IgD-negative memory B cell (primary cell): ENCODE data around the gene STAT3. TPM values are rescaled to one million over a fixed set of nuclear protein-coding genes. Genes with fewer than 3 reads are reported as not detected.
A peak's percentile ranks its signal among the peaks of the same experiment; 100 is the strongest.
"Not testable (repeated sequence)": the region's sequence is repeated elsewhere in the genome, so short reads cannot be mapped to it uniquely, and the experiment has no call there.

Source experiments
- H3K27ac Mint-ChIP-seq, 3 donors: one replicate each; pipeline ENCODE4 v1.8.0; 2020 to 2022; ENCODE audit warnings: mild to moderate bottlenecking in 3 of 3, mixed read lengths in 3 of 3, moderate library complexity in 1 of 3
- H3K27me3 Mint-ChIP-seq: one replicate; pipeline ENCODE4 v1.8.0; 2021; ENCODE audit warnings: mixed read lengths
- H3K36me3 Mint-ChIP-seq: one replicate; pipeline ENCODE4 v1.8.0; 2020; ENCODE audit warnings: mild to moderate bottlenecking, mixed read lengths
- H3K4me1 Mint-ChIP-seq, 3 donors: one replicate each; pipeline ENCODE4 v1.8.0; 2020 to 2022; ENCODE audit warnings: mixed read lengths in 3 of 3, mild to moderate bottlenecking in 1 of 3
- H3K4me3 Mint-ChIP-seq, 4 donors: one replicate each; pipeline ENCODE4 v1.8.0; 2020 to 2022; ENCODE audit warnings: mild to moderate bottlenecking in 4 of 4, mixed read lengths in 4 of 4, moderate library complexity in 3 of 4
- H3K9me3 Mint-ChIP-seq, 3 donors: one replicate each; pipeline ENCODE4 v1.8.0; 2020 to 2021; ENCODE audit warnings: mixed read lengths in 3 of 3, mild to moderate bottlenecking in 1 of 3
- polyA plus RNA-seq: library from polyadenylated mRNA; unstranded; fragments of 300-500 nt; fragmentation: Illumina TruSeq; gene quantifications from one replicate; pipeline ENCODE4 v1.2.3, GENCODE V29; 2021

STAT3 gene
- 106 TPM for polyA plus RNA-seq

DNA sequence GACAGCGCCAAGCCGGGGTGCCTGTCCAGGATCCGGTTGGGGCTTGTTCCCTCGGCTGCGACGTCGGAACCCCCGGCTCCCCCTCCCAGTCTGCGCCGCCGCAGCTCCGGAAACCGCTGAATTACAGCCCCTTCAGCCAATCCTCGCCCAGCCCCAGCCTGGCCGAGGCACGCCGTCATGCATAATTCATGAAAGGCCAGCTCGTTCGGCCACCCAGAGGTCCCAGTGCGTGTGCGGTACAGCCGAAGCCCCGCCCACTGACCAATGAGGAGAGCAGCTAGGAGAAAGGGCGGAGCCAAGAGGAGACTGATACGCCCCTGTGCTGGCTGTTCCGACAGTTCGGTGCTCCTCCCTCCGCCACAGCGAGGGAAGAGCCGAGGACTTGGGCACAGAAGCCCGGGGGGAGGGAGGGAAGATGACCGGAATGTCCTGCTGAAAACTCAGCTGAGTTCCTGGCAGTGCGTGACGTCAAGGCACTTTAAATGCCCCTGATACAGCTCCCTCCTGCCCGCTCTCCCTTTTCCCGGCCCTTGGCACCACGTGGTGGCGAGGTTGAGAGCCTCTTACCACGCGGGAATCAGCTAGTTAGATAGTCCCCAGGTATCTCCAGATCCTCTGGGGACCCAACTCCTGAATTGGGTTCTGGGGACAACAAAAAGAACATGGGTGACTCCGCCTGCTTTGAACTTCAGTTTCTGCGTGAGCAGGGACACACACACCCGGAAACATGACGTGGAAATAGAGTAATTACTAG lies at the start of gene STAT3:
TSS of gene STAT3 (minus strand) at position 62 of the 754 bp plus-strand sequence. CDS start 39,926 bp downstream, outside the sequence.
- H3K36me3 Mint-ChIP-seq = no peaks in the 10 kb centered on the region
- H3K4me1 Mint-ChIP-seq = peaks cover 29 to 42% (median 39%) of the 10 kb centered on the region in 3 donors

DNA sequence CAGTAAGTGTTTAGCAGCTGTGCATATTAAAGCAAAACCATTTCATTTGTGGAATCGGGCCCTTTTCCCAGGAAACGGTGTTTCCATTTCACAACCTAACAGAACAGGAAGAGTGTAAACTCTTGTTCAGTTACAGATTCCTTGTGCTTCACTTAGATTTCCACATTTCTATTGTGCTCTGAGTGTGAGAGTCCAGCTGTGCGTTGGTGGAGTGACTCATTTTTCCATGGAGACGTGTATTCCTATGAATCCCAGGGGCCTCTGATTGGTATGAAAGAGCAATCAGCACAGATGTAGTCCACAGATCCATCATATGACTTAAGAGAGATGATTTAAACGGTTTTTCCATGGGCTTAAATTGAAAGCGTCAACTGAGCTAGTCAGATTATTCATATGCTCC lies 48.1 kb upstream of the STAT3 start:
- peaks cover 2% of the 10 kb centered on the region for H3K27me3 Mint-ChIP-seq
- H3K9me3 Mint-ChIP-seq = no peaks in the 10 kb centered on the region
- no peak overlapping the region for H3K27ac Mint-ChIP-seq
- no peaks in the 10 kb centered on the region for H3K36me3 Mint-ChIP-seq
- peaks cover 0 to 6% (median 0%) of the 10 kb centered on the region in 3 donors for H3K4me1 Mint-ChIP-seq
- H3K4me3 Mint-ChIP-seq = no peak overlapping the region

More for the DNA sequence above, at the start of gene STAT3:
- H3K27ac Mint-ChIP-seq = peak within 1 kb of the TSS; percentile 98 to 100 (median 100)
- H3K9me3 Mint-ChIP-seq = no peaks in the 10 kb centered on the region
- no peaks in the 10 kb centered on the region for H3K27me3 Mint-ChIP-seq
- H3K4me3 Mint-ChIP-seq = peak within 1 kb of the TSS; percentile 90 to 98 (median 95)

DNA sequence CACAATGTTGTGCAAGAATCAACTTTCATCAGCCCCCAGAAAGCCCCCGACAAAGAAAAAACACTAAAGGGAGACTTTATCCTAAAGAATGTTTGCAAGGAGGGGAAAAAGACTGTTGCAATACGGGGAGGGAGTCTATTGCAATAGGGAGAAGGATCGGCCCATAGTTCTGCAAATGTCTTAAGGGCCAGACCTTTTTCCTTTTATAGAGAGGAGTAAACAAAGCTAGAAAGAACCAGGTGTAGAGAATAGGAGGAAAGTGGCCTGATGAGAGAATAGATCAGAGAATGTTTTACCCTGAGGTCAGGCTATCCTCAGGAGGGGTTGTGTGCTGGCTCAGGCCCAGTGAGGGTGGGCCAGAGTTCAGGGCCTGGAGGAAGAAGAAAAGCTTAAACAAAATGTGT lies 43.5 kb upstream of the STAT3 start:
- peak overlapping the region in 1 of 3 donors; percentile 0 for H3K27ac Mint-ChIP-seq
- H3K36me3 Mint-ChIP-seq = no peaks in the 10 kb centered on the region
- peaks cover 16% of the 10 kb centered on the region for H3K27me3 Mint-ChIP-seq

DNA sequence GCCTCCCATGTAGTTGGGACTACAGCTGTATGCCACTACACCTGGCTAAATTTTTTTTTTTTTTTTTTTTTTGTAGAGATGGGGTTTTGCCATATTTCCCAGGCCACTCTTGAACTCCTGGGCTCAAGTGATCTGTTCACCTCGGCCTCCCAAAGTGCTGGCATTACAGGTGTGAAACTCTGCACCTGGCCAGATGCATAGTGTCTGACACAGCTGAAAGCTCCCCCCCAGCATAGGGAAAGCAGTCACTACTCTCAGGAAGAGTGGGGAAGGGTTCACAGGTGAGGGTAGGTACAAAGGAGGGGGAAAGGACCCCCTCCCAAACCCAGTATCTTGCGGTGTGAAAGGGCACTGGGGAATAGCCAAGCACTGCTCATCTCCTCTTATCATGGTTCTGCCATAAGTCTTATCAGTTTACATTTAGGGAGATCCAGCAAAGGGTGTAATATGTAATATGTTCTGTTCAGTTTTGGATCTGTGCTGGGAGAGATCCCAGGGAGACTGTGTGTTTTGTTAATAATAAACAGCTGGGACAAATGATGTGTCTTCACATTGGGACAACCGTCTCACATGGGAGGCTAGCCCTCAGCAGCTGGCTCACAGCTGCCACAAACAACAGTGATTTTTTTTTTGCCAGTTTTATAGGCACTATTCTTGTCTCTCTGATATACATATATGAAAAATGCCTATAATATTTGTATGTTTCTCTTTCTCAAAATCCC lies 41.6 kb upstream of the STAT3 start:
- H3K27me3 Mint-ChIP-seq = peaks cover 21% of the 10 kb centered on the region
- no peaks in the 10 kb centered on the region for H3K9me3 Mint-ChIP-seq
- no peak overlapping the region for H3K4me3 Mint-ChIP-seq

More for the DNA sequence above, 43.5 kb upstream of the STAT3 start:
- Mint-ChIP-seq H3K4me3 (no peak overlapping the region), H3K9me3 (no peaks in the 10 kb centered on the region), H3K4me1 (peaks cover 0 to 5% (median 4%) of the 10 kb centered on the region in 3 donors)

DNA sequence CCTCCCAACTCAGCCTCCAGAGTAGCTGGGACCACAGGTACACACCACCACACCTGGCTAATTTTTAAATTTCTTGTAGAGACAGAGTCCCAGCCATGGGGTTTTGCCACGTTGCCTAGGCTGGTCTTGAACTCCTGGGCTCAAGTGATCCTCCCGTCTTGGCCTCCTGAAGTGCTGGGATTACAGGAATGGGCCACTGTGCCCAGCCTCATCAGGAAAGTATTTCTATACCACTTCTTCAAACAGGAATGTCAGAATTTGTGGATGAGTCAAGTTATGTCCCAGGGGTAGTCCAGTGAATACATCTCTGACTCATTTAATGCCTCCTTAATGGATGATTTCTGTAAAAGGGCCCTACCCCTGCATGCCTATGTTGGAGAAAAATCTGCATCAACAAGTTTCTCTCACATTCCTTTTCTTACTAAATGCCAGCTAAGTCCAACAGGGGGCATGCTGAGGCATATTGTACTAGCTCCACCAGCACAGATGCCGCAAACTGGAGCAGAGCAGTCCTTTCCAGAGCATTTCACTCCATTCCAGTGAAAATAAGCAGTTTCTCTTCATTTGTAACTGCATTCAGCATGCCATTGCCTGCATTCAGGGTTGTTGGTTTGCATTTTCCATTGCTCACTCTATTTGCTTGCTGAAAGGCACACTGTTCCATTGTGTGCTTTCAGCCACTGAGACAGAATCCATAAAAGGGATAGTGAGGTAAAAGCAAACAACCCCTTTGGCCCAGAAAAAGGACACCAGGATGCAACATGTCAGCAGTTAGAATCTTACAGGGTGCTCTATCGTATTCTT lies 40.1 kb upstream of the STAT3 start:
- H3K4me3 Mint-ChIP-seq = no peak overlapping the region
- H3K9me3 Mint-ChIP-seq = no peaks in the 10 kb centered on the region
- H3K27me3 Mint-ChIP-seq = peaks cover 27% of the 10 kb centered on the region
- no peaks in the 10 kb centered on the region for H3K36me3 Mint-ChIP-seq
- peaks cover 0 to 5% (median 5%) of the 10 kb centered on the region in 3 donors for H3K4me1 Mint-ChIP-seq
- H3K27ac Mint-ChIP-seq = no peak overlapping the region

More for the DNA sequence above, 41.6 kb upstream of the STAT3 start:
- Mint-ChIP-seq H3K27ac (no peak overlapping the region), H3K4me1 (peaks cover 0 to 5% (median 4%) of the 10 kb centered on the region in 3 donors), H3K36me3 (no peaks in the 10 kb centered on the region)

DNA sequence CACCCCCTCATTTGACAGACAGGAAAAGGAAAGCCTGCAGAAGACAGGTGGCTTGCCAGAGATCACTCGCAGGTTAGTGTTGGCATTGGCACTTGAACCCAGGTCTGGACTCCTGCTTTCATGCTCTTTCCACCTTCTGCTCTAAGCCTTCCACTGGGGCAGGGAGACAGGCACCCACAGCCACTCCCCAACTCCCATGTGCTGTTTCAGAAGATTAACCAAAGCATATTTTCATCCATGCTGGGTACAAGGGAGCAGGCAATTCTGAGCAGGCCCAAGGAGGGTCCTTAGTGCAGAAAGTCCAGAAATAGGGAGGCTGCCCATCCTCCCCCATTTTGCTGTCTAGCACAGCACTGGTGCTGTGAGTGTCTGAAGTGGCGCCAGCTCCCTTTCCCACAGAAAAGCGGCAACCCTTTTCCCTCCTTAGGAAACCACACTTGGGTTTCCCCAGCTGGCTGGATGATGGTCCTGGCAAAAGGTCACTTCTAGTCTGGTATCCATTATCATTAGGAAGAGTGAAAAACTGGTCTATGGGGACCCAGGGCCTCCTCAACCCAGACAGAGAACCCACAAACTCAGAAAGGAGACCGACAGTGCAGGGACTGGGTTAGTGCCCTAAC lies 36.9 kb upstream of the STAT3 start:
- Mint-ChIP-seq H3K4me3 (no peak overlapping the region), H3K27me3 (peaks cover 41% of the 10 kb centered on the region), H3K4me1 (peaks cover 5 to 8% (median 6%) of the 10 kb centered on the region in 3 donors), H3K9me3 (peaks cover 0 to 2% (median 0%) of the 10 kb centered on the region in 3 donors), H3K36me3 (peaks cover 4% of the 10 kb centered on the region), H3K27ac (no peak overlapping the region)

DNA sequence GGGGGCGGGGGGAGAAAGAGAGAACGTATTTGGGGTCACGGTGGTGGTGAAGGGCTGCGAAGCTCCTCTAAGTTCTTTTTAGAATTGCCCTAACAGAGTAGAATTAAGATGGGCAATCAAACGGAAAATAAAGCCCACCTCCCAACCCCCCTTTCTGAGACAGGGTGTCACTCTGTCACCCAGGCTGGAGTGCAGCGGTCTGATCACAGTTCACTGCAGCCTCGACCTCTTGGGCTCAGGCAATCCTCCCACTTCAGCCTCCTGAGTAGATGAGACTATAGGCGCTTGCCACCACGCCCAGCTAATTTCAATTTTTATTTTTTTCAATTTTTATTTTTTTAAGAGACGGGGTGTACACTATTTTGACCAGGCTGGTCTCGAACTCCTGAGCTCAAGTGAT lies 35.5 kb upstream of the STAT3 start:
- Mint-ChIP-seq H3K36me3 (peaks cover 4% of the 10 kb centered on the region), H3K27me3 (peaks cover 44% of the 10 kb centered on the region), H3K4me3 (peak overlapping the region in 2 of 4 donors; percentile 35 to 93), H3K4me1 (peaks cover 4 to 6% (median 5%) of the 10 kb centered on the region in 3 donors), H3K9me3 (peaks cover 0 to 2% (median 0%) of the 10 kb centered on the region in 3 donors), H3K27ac (no peak overlapping the region)

DNA sequence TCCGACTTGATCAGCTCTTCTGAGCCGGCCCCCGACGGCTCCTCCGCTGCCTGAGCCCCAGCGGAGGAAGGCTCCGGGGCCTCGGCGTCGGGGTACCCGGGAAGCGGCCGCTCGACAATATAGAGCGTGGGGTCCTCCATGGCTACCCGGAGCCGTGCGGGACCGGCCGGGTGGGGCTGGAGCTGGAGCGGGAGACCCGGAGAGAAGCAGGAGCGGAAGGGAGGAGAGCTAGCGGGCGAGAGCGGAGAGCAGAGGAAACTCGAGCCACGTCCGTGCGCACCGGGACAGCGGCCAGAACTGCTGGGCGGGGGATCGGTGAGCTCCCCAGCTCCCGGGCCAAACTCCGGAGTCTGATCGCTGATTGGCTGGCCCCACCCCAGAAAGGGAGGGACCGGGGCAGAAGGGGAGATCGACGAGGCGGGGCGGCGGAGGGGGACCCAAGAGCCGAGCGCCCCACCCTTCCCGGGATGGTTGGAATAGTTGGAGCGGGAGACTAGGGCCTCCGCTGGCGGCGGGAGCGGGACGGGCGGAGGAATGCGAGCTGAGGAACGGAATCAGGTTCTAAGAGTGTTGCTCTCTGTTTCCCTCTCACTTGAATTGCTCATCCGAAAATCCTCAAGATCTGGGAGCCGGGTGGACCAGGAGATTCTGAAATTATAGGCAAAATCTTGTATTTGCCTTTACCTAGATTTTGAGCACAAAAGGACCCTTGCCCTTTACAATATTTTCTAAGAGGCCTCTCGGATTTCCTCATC lies 34.9 kb upstream of the STAT3 start, which contains the start of gene CAVIN1:
TSS of gene CAVIN1 (minus strand) at position 299 of the 755 bp plus-strand sequence. CDS start at position 140, 159 bp downstream.
- Mint-ChIP-seq H3K4me3 (peak within 1 kb of the TSS; percentile 81 to 94 (median 88)), H3K4me1 (peaks cover 4 to 6% (median 5%) of the 10 kb centered on the region in 3 donors), H3K36me3 (peaks cover 4% of the 10 kb centered on the region), H3K27me3 (peaks cover 38% of the 10 kb centered on the region), H3K9me3 (peaks cover 0 to 2% (median 0%) of the 10 kb centered on the region in 3 donors), H3K27ac (no peak within 1 kb of the TSS)

DNA sequence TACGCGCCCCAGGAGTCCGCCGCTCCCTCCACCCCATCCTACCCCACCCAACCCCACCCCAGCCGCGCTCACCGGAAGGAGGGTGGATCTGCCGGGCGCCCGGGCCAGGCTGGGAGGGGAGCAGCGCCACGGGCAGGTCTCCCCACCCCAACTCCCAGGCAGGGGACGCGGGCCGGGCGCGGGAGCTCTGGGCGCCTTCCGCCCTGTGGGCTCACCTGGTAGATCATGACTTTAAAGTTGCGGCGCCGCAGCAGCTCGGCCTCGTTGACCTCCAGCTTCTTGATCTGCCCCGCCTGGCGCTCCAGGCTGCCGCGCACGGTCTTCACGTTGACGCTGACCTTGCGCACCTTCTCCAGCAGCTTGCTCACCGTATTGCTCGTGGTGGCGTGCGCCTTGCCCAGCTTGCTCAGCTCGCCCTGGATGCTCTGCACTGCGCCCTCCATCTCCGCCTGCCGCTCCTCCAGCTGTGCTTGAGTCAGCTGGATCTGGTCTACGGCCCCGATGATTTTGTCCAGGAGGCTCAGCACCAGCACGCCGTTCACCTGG lies 34.2 kb upstream of the STAT3 start:
- H3K9me3 Mint-ChIP-seq = peaks cover 0 to 2% (median 0%) of the 10 kb centered on the region in 3 donors
- H3K27me3 Mint-ChIP-seq = peaks cover 37% of the 10 kb centered on the region
- H3K36me3 Mint-ChIP-seq = peaks cover 4% of the 10 kb centered on the region
- H3K4me1 Mint-ChIP-seq = peaks cover 4 to 6% (median 5%) of the 10 kb centered on the region in 3 donors
- H3K27ac Mint-ChIP-seq = no peak overlapping the region
- peak overlapping the region; percentile 81 to 94 (median 88) for H3K4me3 Mint-ChIP-seq

DNA sequence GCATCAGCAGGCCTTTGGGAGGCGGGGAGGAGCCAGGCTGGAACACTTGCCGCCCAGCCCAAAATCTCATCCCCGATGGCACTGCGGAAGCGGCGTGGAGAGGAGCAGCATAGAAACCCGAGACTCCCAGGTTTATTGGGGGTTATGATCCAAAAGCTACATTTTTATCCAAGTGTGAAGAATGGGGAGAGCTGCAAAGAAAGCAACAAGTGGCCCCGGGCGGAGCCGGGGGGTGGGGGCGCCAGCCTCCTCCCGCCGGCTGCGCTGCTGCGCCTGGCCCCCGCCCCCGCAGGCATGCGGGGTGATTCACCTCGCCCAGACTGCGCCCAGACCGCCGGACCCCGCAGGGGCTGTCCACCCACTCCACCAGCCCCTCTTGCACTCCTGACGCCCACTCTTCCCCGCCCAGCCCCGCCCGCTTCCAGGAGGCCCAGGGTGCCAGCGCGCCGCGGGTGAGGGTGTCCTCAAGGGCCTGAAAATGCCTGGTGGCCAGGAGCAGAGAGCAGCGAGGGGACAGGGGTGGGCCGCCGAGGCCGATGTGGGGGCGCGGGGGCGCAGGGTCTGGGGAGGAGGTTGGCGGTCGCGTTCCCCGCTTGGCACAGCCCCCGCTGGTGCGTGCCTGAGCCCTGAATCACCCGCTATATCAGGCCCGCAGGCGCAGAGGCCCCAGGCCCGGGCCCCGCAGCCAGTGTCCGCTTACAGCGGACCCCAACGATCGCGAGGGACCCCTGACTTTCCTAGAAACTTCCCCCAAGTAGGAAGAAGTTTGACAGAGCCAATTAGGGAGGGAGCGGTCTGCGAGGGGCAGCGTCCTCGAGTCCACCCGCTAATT lies 33.5 kb upstream of the STAT3 start:
- Mint-ChIP-seq H3K27ac (no peak overlapping the region), H3K4me3 (peak overlapping the region; percentile 57 to 89 (median 79)), H3K27me3 (peaks cover 37% of the 10 kb centered on the region), H3K36me3 (peaks cover 4% of the 10 kb centered on the region), H3K9me3 (peaks cover 0 to 2% (median 0%) of the 10 kb centered on the region in 3 donors), H3K4me1 (peaks cover 4 to 6% (median 5%) of the 10 kb centered on the region in 3 donors)

DNA sequence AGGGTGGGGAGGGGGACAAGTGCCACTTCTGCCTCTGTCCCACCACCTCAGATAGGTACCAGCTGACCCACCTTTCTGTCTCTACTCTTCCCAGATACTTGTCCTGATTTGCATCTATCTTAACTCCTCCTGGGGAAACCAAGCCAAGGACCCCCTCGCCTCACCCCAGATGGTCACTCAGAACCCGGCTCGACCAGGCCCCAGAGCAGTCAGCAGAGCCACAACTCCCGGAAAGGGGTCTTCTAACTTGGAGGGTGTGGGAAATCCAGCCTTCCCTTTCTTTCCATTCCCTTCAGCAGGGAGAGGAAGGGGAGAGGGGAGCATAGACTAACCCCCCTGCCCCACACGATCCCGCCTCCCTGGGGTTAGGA lies 32.9 kb upstream of the STAT3 start:
- peak overlapping the region in 3 of 4 donors; percentile 5 to 83 (median 75) for H3K4me3 Mint-ChIP-seq
- peaks cover 35% of the 10 kb centered on the region for H3K27me3 Mint-ChIP-seq
- H3K36me3 Mint-ChIP-seq = peaks cover 4% of the 10 kb centered on the region
- H3K27ac Mint-ChIP-seq = no peak overlapping the region
- peaks cover 4 to 6% (median 5%) of the 10 kb centered on the region in 3 donors for H3K4me1 Mint-ChIP-seq
- peaks cover 0 to 2% (median 0%) of the 10 kb centered on the region in 3 donors for H3K9me3 Mint-ChIP-seq

DNA sequence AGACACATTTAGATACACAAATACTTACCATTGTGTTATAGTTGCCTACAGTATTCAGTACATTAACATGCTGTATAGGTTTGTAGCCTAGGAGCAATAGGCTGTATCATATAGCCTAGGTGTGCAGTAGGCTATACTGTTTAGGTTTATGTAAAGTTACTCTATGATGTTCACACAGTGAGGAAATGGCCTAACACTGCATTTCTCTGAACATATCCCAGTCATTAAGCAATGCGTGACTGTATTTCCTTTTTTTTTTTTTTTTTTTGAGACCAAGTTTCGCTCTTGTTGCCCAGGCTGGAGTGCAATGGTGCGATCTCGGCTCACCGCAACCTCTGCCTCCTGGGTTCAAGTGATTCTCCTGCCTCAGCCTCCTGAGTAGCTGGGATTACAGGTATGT lies 29.7 kb upstream of the STAT3 start:
- not testable (repeated sequence) for H3K36me3 Mint-ChIP-seq, H3K4me3 Mint-ChIP-seq, H3K9me3 Mint-ChIP-seq, H3K27ac Mint-ChIP-seq
- H3K4me1 Mint-ChIP-seq = peaks cover 8 to 12% (median 9%) of the 10 kb centered on the region in 3 donors
- peaks cover 22% of the 10 kb centered on the region for H3K27me3 Mint-ChIP-seq
